Measurements from ENCODE around the gene CAPN14. TPM values are rescaled to one million over a fixed set of nuclear protein-coding genes. Genes with fewer than 3 reads are reported as not detected.

Gene CAPN14
- total RNA-seq, 1 experiment from 2014 or later, result 0.23 TPM

- Mint-ChIP-seq H3K9me3 (ENCODE audit: unreplicated experiment) (no peaks in the 10 kb centered on the region), H3K36me3 (ENCODE audit: insufficient read depth, unreplicated experiment) (no peaks in the 10 kb centered on the region), H3K4me3 (ENCODE audit: unreplicated experiment) (no peak overlapping the region), H3K27ac (ENCODE audit: unreplicated experiment) (no peak overlapping the region), H3K27me3 (ENCODE audit: insufficient read depth, unreplicated experiment) (no peaks in the 10 kb centered on the region), H3K4me1 (ENCODE audit: low read depth, unreplicated experiment) (no peaks in the 10 kb centered on the region)
- TF ChIP-seq, protein P1, sequence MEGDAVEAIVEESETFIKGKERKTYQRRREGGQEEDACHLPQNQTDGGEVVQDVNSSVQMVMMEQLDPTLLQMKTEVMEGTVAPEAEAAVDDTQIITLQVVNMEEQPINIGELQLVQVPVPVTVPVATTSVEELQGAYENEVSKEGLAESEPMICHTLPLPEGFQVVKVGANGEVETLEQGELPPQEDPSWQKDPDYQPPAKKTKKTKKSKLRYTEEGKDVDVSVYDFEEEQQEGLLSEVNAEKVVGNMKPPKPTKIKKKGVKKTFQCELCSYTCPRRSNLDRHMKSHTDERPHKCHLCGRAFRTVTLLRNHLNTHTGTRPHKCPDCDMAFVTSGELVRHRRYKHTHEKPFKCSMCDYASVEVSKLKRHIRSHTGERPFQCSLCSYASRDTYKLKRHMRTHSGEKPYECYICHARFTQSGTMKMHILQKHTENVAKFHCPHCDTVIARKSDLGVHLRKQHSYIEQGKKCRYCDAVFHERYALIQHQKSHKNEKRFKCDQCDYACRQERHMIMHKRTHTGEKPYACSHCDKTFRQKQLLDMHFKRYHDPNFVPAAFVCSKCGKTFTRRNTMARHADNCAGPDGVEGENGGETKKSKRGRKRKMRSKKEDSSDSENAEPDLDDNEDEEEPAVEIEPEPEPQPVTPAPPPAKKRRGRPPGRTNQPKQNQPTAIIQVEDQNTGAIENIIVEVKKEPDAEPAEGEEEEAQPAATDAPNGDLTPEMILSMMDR (IDR thresholded peaks at IDR 0.05; ENCODE audit: insufficient read depth in 1 of 2, low read depth in 1 of 2, low read length in 1 of 2, severe bottlenecking in 1 of 2, unreplicated experiment in 1 of 2), result no peak
- Histone ChIP-seq H3K4me1 (no peaks in the 10 kb centered on the region), H3K9me3 (peaks cover 1% of the 10 kb centered on the region; the same call in 1 of the 2 replicates), H3K4me3 (ENCODE audit: low read depth, low read length) (no peak overlapping the region), H3K27me3 (replicated peaks; ENCODE audit: control insufficient read depth, insufficient read depth, low read length) (no peaks in the 10 kb centered on the region), H3K36me3 (ENCODE audit: control insufficient read depth, insufficient read depth, low read length) (no peaks in the 10 kb centered on the region)
- POLR2A ChIA-PET, result no interaction called here
- DNase-seq, result no peak
- CTCF ChIA-PET, result interaction anchor here (1.2 kb wide), 1 partner anchor 86 kb away, joined by 3 read pairs; no protein-coding TSS in a partner anchor
- BruUV-seq (replicated peaks), result no TSS peak
- intact Hi-C loops (cut with micrococcal nuclease; ENCODE audit: unreplicated experiment), result no loop called here
These were observed 38.7 kb upstream of the CAPN14 start for GRCh38 chr2:31255911-31256571.

GRCh38 chr2:31254237-31255203 lies 37.2 kb upstream of the CAPN14 start:
- Mint-ChIP-seq H3K4me3 (ENCODE audit: unreplicated experiment) (no peak overlapping the region), H3K9me3 (ENCODE audit: unreplicated experiment) (no peaks in the 10 kb centered on the region), H3K4me1 (ENCODE audit: low read depth, unreplicated experiment) (no peaks in the 10 kb centered on the region), H3K36me3 (ENCODE audit: insufficient read depth, unreplicated experiment) (no peaks in the 10 kb centered on the region), H3K27ac (ENCODE audit: unreplicated experiment) (no peak overlapping the region), H3K27me3 (ENCODE audit: insufficient read depth, unreplicated experiment) (no peaks in the 10 kb centered on the region)
- Histone ChIP-seq H3K9me3 (no peaks in the 10 kb centered on the region), H3K36me3 (ENCODE audit: control insufficient read depth, insufficient read depth, low read length) (no peaks in the 10 kb centered on the region), H3K4me1 (no peaks in the 10 kb centered on the region), H3K4me3 (ENCODE audit: low read depth, low read length) (no peak overlapping the region), H3K27me3 (replicated peaks; ENCODE audit: control insufficient read depth, insufficient read depth, low read length) (no peaks in the 10 kb centered on the region)
- intact Hi-C loops (cut with micrococcal nuclease; ENCODE audit: unreplicated experiment), result no loop called here
- CTCF ChIA-PET, result no interaction called here
- DNase-seq, result no peak
- TF ChIP-seq, protein P1 (IDR thresholded peaks at IDR 0.05; ENCODE audit: insufficient read depth in 1 of 2, low read depth in 1 of 2, low read length in 1 of 2, severe bottlenecking in 1 of 2, unreplicated experiment in 1 of 2), result no peak
- BruUV-seq (replicated peaks), result no TSS peak
- POLR2A ChIA-PET, result no interaction called here

GRCh38 chr2:31253356-31254131 lies 36.2 kb upstream of the CAPN14 start:
- Histone ChIP-seq H3K36me3 (ENCODE audit: control insufficient read depth, insufficient read depth, low read length) (no peaks in the 10 kb centered on the region), H3K4me3 (ENCODE audit: low read depth, low read length) (no peak overlapping the region), H3K4me1 (no peaks in the 10 kb centered on the region), H3K9me3 (no peaks in the 10 kb centered on the region), H3K27me3 (replicated peaks; ENCODE audit: control insufficient read depth, insufficient read depth, low read length) (no peaks in the 10 kb centered on the region)
- H3K27me3 Mint-ChIP-seq (ENCODE audit: insufficient read depth, unreplicated experiment), result no peaks in the 10 kb centered on the region
- H3K4me1 Mint-ChIP-seq (ENCODE audit: low read depth, unreplicated experiment), result no peaks in the 10 kb centered on the region
- CTCF ChIA-PET, result interaction anchor here (1.0 kb wide), 1 partner anchor 81 kb away, joined by 3 read pairs; no protein-coding TSS in a partner anchor
- POLR2A ChIA-PET, result no interaction called here
- intact Hi-C loops (cut with micrococcal nuclease; ENCODE audit: unreplicated experiment), result no loop called here
- H3K36me3 Mint-ChIP-seq (ENCODE audit: insufficient read depth, unreplicated experiment), result no peaks in the 10 kb centered on the region
- TF ChIP-seq, protein P1 (IDR thresholded peaks at IDR 0.05; ENCODE audit: insufficient read depth in 1 of 2, low read depth in 1 of 2, low read length in 1 of 2, severe bottlenecking in 1 of 2, unreplicated experiment in 1 of 2), result no peak
- BruUV-seq (replicated peaks), result no TSS peak
- no peaks in the 10 kb centered on the region for H3K9me3 Mint-ChIP-seq (ENCODE audit: unreplicated experiment)
- H3K27ac Mint-ChIP-seq (ENCODE audit: unreplicated experiment), result no peak overlapping the region
- DNase-seq, result no peak
- no peak overlapping the region for H3K4me3 Mint-ChIP-seq (ENCODE audit: unreplicated experiment)
